ENCODE results near the gene NPIPA5.
"Not testable (repeated sequence)": the region's sequence is repeated elsewhere in the genome, so short reads cannot be mapped to it uniquely, and the experiment has no call there.

NPIPA5 gene

GRCh38 chr16:15337974-15338605 lies 40.0 kb downstream of the NPIPA5 start:
- not testable (repeated sequence) for DNase-seq (ENCODE audit: low spot score); H3K27ac ChIP-seq; H3K4me3 ChIP-seq

- DNase-seq (ENCODE audit: low spot score); H3K4me3 ChIP-seq; H3K27ac ChIP-seq: not testable (repeated sequence)
Measured at GRCh38 chr16:15335609-15336008, 42.5 kb downstream of the NPIPA5 start.

GRCh38 chr16:15333969-15334368 lies 44.1 kb downstream of the NPIPA5 start:
- H3K27ac ChIP-seq; DNase-seq (ENCODE audit: low spot score): not testable (repeated sequence)

GRCh38 chr16:15330978-15331377 lies 47.1 kb downstream of the NPIPA5 start:
- DNase-seq (ENCODE audit: low spot score): not testable (repeated sequence)

More at GRCh38 chr16:15333969-15334368, 44.1 kb downstream of the NPIPA5 start:
- H3K4me3 ChIP-seq: not testable (repeated sequence)

GRCh38 chr16:15324954-15325353 lies 53.1 kb downstream of the NPIPA5 start:
- not testable (repeated sequence) for H3K27ac ChIP-seq; DNase-seq (ENCODE audit: low spot score); H3K4me3 ChIP-seq

More at GRCh38 chr16:15330978-15331377, 47.1 kb downstream of the NPIPA5 start:
- not testable (repeated sequence) for H3K27ac ChIP-seq, H3K4me3 ChIP-seq

- DNase-seq (ENCODE audit: low spot score); H3K27ac ChIP-seq; H3K4me3 ChIP-seq: not testable (repeated sequence)
Measured at GRCh38 chr16:15323373-15323772, 54.7 kb downstream of the NPIPA5 start.

- H3K27ac ChIP-seq; H3K4me3 ChIP-seq; DNase-seq (ENCODE audit: low spot score): not testable (repeated sequence)
Measured at GRCh38 chr16:15321221-15321620, 56.9 kb downstream of the NPIPA5 start.

- not testable (repeated sequence) for H3K4me3 ChIP-seq; DNase-seq (ENCODE audit: low spot score); H3K27ac ChIP-seq
Measured at GRCh38 chr16:15314562-15314961, 63.5 kb downstream of the NPIPA5 start.

Measured in coronary artery (tissue), 2 donors.